GM21515 (cell line): ENCODE results near the gene REXO4.
"Not testable (repeated sequence)": the region's sequence is repeated elsewhere in the genome, so short reads cannot be mapped to it uniquely, and the experiment has no call there.

Experiments
- ATAC-seq: cut with Tn5 transposase; IDR thresholded peaks from one replicate; pipeline ENCODE4 v1.9.1; 2021; ENCODE audit not compliant: unreplicated experiment

REXO4 gene

DNA sequence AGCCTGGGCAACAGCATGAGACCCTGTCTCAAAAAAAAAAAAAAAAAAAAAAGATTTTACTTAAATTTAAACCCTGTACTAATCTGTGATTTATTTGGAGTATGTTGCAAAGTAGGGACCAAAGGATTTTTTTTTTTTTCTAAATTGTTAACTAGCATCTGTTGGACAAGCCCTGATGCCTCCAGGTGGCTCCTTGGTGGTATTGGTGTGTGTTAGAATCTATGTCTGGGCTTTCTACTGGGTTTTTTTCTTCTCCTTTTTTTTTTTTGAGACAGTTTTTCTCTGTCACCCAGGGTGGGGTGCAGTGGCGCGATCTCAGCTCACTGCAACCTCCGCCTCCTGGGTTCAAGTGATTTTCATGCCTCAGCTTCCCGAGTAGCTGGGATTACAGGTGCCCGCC lies 34.1 kb upstream of the REXO4 start:
- ATAC-seq, result not testable (repeated sequence)

DNA sequence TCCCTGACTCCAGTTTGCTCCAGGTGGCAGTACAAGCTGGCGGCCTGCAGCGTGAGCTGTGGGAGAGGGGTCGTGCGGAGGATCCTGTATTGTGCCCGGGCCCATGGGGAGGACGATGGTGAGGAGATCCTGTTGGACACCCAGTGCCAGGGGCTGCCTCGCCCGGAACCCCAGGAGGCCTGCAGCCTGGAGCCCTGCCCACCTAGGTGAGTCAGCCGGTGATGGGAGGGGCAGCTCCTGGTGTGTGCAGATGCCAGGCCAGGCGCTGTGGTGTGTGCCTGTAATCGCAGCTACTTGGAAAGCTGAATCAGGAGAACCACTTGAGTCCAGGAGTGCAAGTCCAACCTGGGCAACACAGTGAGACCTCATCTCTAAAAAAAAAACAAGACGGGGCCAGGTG lies 31.9 kb upstream of the REXO4 start:
- no peak for ATAC-seq

DNA sequence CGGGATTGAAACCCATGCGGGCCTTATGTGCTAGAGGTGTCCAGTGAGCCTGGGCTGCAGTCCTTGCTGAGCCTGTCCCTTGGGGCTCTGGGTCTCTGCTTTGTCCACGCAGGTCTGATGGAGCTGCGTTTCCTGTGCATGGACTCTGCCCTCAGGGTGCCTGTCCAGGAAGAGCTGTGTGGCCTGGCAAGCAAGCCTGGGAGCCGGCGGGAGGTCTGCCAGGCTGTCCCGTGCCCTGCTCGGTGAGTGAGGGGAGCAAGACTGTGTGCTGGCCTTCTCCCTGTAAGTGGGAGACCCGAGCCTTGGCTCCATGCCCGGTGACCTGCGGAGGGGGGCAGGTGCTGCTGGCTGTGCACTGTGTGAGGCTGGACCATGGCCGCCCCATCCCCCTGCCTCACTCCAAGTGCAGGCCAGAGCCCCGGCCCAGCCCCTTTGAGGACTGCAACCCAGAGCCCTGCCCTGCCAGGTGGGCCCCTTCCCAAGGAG lies 30.7 kb upstream of the REXO4 start:
- ATAC-seq, result no peak

DNA sequence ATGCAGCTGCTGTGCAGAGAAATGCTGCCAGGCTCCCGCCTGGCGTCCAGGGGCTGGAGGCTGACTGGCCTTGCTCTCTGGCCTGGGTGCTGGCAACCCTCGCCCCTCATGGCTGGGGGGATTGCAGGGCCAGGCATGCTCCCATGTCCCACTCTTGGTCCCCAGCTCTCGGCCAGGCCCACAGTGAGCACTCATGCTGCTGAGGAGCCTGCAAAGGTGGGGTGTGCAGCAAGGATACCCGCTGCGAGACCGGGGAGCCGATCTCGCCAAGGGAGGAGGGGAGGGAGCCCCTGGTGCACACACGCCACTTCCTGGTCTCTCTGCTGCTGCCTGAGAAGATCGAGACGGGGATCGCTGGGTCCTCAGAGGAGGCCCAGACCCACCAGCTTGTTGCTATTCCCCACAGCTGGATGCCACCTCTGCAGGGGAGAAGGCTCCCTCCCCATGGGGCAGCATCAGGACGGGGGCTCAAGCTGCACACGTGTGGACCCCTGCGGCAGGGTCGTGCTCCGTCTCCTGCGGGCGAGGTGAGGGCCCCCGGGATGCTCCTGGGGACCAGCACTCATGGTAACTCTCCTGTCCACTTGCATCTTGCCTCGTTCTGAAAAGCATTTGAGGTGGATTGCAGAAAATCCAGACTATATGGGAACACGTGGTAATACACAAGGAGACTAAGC lies 27.6 kb upstream of the REXO4 start:
- ATAC-seq, result no peak

DNA sequence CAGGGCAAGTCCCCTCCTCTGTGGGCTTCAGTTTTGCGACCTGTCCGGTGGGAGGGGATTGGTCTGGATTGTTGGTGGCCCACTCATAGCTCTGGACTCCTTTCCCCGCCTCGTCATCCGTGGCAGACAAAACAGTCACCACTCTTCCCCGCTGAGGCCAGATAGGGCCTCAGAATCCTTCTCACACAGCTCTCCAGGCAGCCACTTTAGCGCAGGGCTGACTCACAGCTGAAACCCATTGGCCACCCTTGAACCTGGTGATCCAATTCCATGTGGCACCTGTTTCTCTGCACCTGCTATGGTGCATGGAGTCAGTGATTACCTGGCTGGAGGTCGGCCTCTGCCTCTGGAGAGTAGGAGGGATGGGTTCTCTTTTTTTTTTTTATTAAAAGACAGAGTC lies 26.2 kb upstream of the REXO4 start:
- no peak for ATAC-seq

DNA sequence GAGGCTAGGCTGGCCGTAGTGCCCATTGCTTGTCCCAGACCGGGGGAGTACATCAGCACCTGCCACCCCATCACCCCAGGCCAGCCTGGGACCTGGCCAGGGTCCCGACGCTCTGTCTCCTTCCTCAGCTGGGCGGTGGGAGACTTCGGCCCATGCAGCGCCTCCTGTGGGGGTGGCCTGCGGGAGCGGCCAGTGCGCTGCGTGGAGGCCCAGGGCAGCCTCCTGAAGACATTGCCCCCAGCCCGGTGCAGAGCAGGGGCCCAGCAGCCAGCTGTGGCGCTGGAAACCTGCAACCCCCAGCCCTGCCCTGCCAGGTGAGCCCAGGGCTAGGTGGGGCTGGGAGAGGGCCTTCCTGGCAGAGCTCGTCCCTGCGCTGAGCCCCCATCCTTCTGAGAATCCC lies 25.4 kb upstream of the REXO4 start:
- ATAC-seq, result no peak

DNA sequence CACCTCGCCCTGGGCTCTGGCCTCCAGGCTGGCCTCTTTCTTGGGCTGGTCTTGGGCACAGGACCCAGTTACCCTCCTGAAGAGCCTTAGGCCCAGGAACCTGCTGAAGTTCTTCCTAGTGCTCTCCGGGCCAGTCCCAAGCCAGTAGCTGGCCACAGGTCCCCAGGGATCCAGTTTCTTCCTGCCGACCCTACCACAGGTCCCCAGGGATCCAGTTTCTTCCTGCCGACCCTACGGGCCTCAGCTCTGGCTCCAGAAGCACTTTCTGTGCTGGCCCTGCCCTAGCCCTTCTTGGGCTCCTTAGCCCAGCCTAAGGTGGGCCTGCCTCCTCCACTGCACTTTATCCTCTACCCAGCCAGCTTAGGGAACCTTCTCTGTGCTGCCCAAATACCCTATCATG lies 23.8 kb upstream of the REXO4 start:
- no peak for ATAC-seq

DNA sequence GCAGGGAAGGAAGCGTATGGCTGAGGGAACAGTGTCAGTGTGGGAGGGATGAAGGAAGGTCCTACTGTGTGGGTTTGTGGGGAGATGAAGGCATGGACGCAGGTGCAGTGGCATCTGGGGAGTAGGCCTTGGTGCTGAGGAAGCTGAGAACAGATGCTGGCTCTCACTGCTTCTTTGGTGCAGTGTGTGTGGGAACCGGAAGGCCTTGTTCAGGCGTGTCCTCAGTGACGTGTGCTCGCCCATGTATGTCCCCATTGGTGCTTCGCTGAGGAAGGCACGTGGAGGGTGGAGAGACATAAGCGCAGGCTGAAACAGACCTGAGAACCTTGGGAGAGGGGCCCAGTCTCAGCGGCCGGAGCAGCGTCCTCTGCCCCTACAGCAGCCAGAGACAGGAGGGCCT lies 23.1 kb upstream of the REXO4 start:
- ATAC-seq, result no peak

DNA sequence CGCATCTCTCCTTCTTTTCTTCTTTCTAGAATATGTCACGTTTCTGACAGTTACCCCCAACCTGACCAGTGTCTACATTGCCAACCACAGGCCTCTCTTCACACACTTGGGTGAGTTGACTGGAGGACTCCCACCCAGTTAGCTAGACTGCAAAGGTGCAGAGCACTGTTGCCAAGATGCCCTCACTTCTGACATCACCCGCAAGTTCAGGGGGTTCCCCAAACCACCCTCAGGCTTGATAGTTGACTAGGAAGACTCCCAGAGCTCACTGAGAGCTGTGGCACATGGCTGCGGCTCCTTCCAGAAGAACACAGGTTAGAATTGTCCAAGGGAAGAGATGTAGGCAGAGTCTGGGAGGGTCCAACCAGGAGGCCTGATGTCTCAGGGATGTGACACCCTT lies 21.5 kb upstream of the REXO4 start:
- no peak for ATAC-seq

DNA sequence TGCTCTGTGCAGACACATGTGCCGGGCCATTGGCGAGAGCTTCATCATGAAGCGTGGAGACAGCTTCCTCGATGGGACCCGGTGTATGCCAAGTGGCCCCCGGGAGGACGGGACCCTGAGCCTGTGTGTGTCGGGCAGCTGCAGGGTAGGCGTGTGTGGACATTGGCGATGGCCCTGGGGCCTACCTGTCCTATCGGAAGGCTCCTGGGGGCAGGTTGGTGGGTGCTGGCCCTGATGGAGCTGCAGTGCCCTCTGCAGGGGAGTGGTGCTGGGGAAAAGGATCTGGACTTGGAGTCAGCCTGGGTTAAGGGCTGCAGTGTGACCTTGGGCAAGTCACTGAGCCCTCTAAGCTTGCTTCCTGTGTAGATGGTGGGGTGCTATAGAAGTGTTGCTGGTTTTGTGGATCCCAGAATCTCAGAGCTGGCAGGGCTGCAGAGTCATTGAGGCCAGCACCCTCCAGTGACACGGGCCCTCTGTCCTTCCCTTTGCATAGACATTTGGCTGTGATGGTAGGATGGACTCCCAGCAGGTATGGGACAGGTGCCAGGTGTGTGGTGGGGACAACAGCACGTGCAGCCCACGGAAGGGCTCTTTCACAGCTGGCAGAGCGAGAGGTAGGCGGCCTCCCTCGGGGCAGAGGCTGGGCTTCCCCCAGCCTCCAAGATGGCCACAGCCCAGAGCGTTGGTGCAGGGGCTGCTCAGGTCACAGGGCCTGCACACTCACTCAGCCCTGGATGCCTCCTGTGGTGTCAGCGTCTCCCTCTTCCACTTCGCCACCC lies 20.1 kb upstream of the REXO4 start:
- no peak for ATAC-seq

DNA sequence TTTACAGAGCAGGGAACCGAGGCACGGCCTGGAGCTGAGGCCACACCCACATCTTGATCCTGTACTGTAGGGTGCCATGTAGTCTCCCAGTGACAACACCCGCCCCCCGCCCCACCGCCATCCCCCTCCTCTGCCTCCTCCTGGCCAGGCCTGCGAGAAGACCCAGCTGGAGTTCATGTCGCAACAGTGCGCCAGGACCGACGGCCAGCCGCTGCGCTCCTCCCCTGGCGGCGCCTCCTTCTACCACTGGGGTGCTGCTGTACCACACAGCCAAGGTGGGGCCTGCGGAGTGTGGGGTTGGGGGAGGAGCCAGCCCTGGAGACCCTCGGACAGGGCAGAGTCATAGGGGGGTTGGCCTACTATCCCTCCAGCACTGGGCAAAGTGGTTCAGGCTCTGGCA lies 18.9 kb upstream of the REXO4 start:
- no peak for ATAC-seq

DNA sequence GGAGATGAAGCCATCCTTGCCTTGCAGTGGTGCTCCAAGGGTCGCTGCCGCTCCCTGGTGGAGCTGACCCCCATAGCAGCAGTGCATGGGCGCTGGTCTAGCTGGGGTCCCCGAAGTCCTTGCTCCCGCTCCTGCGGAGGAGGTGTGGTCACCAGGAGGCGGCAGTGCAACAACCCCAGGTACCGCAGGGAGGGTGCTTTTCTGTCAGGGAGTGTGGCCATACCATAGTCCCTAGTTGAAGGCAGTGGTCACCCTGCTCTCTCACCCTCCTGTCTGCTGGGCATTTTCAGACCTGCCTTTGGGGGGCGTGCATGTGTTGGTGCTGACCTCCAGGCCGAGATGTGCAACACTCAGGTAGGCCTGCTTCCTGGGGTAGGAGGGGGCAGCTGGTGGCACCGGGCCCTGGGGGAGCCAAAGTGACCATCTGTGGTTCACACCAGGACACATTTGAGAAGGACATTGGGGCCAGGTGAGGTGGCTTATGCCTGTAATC lies 15.6 kb upstream of the REXO4 start:
- no peak for ATAC-seq

DNA sequence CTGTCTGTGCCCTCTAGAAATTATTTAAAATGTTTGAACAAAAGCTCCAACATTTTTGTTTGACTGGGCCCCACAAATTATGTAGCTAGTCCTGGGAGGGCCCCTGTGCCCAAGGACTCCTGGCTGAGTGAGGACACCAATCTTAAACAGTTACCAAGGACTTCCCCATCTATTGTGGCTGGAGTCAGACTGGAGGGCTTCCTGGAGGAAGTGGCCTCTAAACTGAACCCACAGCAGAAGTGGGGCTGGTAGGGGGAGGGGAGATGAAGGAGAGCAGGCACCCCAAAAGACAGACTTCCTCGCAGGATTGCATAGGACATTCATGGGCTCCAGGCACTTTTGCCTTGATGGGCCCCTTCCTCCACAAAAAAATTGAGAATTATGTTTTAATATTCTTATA lies 12.4 kb upstream of the REXO4 start:
- ATAC-seq, result no peak

DNA sequence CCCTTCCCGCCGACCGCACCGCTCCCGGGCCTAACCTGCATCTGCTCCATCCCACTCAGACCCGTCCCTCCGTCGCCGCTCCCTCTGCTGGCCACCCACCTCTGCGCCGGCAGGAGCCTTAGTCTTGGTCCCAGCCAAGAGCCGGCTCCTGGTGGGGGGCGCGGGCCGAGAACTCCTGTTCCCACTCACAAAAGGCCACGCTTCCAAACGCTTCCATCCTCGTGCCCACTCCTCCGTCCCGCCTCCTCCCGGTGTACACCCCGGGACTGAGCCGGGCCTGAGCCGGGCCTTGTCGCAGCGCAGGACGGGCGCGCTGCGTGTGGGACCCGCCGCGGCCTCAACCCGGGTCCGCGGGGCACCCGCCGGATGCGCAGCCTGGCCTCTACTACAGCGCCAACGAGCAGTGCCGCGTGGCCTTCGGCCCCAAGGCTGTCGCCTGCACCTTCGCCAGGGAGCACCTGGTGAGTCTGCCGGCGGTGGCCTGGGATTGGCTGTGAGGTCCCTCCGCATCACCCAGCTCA lies 11.9 kb upstream of the REXO4 start:
- no peak for ATAC-seq

DNA sequence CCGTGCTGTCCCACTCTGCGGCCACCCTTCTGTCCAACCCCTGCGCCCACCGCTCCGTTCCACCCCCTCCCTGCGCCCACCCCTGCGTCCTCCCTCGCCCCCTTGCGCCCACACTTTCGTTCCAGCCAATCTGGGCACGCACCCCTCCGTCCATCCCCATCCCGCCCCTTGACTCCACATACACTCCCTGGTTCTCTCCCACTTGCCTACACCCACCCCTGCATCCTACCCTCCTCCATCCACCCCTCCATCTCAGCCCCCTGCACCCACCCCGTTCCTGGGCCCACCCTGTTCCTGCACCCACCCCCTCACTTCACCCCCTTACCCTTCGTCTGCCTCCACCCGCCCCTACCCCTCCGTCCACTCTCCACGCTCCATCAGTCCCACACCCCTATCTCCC lies 11.4 kb upstream of the REXO4 start:
- no peak for ATAC-seq

DNA sequence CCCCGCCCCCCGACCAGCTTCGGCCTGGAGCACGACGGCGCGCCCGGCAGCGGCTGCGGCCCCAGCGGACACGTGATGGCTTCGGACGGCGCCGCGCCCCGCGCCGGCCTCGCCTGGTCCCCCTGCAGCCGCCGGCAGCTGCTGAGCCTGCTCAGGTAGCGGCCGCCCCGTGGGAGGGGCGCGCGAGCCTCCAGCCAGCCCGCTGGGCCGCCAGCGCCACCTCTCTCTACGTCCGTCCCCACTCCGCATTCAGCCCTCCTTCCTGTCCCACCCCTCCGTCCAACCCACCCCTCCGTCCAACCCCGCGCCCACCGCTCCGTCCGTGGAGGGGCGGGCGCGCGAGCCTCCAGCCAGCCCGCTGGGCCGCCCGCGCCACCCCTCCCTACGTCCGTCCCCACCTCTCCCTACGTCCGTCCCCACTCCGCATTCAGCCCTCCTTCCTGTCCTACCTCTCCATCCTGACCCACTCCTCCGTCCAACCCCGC lies 10.8 kb upstream of the REXO4 start:
- no peak for ATAC-seq

DNA sequence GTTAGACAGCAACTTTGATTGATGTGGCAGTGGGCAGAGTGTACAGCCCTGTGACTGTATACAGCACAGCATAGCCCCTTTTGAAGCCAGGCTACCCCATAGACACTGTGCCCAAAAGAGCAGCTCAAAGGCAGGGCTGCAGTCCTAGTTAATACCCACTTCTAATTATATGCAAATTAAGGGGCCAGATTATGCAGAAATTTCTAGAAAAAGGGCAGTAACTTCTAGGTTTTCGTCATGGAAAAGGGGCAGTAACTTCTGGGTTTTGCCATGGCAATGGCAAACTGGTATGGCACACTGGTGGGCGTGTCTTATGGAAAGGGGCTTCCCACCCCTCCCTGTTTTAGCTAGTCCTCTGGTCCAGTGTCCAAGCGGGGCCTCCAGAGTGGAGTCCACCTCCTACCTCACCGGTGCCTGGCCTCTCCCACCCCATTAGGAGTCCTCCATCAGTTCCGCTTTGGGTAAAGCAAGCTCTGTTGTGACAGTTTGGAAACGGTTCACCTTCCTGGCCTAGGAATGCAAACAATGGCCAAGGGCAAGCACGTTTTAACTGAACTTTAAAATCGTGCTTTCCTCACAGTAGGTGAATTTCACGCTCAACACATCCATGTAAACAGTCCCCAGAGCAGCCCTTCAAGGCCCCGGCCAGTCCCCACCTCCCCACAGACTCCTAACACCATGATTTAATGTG lies 10.0 kb upstream of the REXO4 start:
- no peak for ATAC-seq

DNA sequence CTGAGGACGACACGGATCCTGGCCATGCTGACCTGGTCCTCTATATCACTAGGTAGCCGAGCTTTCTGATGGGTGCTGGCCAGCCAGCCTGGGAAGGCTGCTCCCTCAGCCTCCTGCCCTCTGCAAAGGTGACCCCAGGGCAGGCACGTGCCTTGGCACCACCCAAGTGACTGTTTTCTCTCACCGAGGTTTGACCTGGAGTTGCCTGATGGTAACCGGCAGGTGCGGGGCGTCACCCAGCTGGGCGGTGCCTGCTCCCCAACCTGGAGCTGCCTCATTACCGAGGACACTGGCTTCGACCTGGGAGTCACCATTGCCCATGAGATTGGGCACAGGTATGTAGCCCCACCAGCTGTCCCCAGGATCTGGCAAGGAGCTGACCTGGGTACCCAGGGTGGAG lies 8.2 kb upstream of the REXO4 start:
- no peak for ATAC-seq

DNA sequence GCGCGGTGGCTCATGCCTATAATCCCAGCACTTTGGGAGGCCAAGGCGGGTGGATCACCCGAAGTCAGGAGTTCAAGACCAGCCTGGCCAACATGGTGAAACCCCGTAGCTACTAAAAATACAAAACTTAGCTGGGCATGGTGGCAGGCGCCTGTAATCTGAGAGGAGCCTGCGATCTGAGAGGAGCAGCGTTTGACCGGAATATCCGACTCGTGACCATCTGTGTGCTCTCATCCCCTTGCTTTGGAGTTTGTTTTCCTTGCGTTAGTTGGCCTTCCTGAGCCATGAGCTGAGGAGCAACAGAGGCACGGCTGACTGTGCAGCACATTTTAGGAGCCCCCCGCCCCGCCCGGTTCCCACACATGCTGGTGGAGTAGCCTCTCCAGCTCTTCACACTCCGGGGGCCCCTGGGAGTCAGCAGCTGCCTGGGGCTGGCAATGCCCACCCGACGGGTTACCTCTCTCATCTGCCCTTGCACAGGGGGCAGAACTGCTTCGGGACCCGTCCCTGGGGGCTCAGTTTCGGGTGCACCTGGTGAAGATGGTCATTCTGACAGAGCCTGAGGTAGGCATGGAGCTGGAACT lies 7.3 kb upstream of the REXO4 start:
- ATAC-seq, result no peak

DNA sequence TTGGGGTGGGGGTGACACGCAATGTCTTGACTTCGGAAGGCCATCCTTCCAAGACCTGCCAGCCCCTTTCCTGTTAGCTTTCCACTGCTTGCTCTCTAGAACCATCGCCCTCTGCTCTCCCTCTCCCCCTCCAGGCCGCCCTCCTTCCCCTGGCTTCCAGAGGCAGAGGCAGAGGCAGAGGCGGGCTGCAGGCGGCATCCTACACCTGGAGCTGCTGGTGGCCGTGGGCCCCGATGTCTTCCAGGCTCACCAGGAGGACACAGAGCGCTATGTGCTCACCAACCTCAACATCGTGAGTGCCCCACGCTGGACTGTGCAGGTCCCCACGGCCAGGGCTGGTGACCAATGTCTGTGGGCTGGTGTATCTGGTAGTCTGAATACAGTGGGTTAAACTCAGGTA lies 6.4 kb upstream of the REXO4 start:
- ATAC-seq, result no peak

DNA sequence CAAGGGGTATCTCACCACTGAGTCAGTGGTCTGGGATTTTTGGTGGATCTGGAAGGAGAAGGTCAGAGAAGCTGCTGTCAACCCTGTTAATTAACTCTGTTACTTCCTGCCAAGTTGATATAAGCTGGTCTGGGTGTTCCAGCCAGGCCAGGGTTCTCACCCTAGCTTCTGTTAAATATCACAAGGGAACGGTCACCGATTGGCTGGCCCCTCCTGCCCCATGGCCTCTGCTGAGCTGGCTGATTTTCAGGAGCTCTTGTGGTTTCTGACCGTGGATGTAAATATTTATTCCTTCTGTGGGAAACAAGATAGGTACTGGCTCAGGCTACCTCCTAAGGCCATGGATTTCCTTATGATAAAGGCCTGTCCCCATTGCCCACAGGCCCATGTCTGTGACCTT lies 5.4 kb upstream of the REXO4 start:
- no peak for ATAC-seq
